Vagina (tissue), 2 donors: ENCODE data around the gene FOXC2.

Experiments used
- POLR2A ChIP-seq, 2 donors: fragments of 450-650 bp; IDR thresholded peaks; one replicate each; pipeline ENCODE4 v1.6.1; 2017; ENCODE audit warnings: antibody characterized with exemption in 2 of 2, mild to moderate bottlenecking in 2 of 2, moderate library complexity in 2 of 2
- POLR2AphosphoS5 ChIP-seq, 2 donors: sonication (generic); formaldehyde crosslinking; IDR thresholded peaks; one replicate each; pipeline ENCODE4 v1.9.0; 2017; ENCODE audit warnings: antibody characterized with exemption in 2 of 2, mild to moderate bottlenecking in 2 of 2, low read depth in 1 of 2; ENCODE audit not compliant: insufficient read depth in 1 of 2

- TF ChIP-seq POLR2AphosphoS5 (IDR thresholded peaks at IDR 0.05; ENCODE audit: insufficient read depth in 1 of 2, low read depth in 1 of 2) (no peak), POLR2A (IDR thresholded peaks at IDR 0.05) (no peak)
Observed at GRCh38 chr16:86594721-86595120, 28.1 kb downstream of the FOXC2 start.
